ENCODE results near the gene PLCB1.
"Not testable (repeated sequence)": the region's sequence is repeated elsewhere in the genome, so short reads cannot be mapped to it uniquely, and the experiment has no call there.

Gene PLCB1

DNA sequence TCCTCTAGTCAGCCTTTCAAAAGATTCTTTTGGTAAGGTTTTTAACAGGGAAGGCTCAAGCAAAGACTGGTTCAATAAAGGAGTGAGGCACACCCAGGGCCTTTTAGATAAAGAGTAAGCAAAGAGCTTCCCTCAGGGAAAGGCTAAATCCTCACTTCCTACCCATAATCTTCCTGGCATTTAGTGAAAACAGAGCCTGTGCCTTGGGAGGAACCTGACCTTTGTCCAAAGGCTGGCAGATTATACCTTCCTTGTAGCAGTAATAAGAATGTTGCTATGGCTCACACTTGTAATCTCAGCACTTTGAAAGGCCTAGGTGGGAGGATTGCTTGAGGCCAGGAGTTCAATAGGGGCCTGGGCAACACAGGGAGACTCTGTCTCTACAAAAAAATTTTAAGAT lies 656.8 kb downstream of the PLCB1 start:
- DNase-seq (ENCODE audit: low read depth, low spot score): no peak
- no peak overlapping the region for H3K4me3 ChIP-seq (ENCODE audit: low read length)

DNA sequence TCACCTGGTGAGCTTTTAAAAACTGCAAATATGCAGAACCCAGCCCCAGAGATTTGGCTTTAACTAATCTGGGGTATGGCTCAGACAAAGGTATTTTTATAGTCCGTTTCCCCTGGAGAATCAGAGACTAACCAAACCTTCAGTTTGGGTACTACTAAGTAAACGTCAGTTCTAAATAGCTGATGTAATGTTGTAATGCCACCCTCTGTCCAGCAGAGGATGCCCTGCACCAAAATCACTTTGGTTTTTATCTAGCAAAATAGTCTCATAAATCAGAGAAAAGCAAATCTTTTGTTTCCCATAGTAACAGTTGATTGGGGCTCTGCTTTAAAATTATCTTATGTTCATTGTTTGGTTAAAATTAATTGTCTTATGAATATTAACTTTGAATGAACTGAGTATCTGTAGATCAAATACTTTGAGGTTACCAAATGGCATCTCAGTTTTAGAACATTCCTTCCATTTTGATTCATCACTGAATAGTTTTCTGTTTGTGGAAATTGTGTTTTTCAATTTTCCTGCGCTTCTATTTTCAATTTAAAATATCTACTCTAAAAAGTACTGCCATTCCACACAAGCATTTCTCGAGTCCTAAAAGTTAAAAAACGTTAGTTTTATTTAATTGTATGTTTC lies 658.5 kb downstream of the PLCB1 start:
- H3K4me3 ChIP-seq (ENCODE audit: low read length): no peak overlapping the region
- DNase-seq (ENCODE audit: low read depth, low spot score): peak; percentile 38

GRCh38 chr20:8795404-8795803 lies 663.3 kb downstream of the PLCB1 start:
- DNase-seq (ENCODE audit: low read depth, low spot score): no peak
- H3K4me3 ChIP-seq (ENCODE audit: low read length): no peak overlapping the region

DNA sequence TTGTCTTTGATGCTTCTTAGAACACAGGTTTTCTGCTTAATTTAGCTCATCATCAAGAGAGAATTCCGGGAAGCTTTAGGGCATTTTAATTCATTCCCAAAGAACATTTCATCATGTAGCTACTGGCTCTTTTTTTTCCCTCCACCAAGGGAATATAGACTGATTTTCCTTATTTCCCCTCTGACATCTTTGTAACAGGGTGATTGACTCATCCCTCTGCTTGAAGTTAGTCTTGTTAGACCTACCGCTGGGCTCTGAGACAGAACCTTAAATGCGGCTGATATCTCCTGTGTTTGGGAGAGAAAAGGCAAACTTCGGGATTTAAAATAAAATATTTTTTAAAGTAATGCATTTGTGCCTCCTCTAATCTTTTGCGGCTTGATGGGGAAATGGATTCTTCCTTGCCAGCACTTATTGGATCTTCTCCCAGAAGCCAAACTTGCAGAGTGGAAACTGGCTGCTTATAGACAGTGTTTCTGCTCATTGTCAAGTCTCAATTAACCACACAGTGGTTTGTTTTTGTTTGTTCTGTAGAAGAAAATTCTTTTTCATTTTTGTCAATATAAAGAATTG lies 664.1 kb downstream of the PLCB1 start:
- DNase-seq (ENCODE audit: low read depth, low spot score): no peak
- no peak overlapping the region for H3K4me3 ChIP-seq (ENCODE audit: low read length)

- no peak overlapping the region for H3K4me3 ChIP-seq (ENCODE audit: low read length)
- no peak for DNase-seq (ENCODE audit: low read depth, low spot score)
These were observed 666.4 kb downstream of the PLCB1 start for GRCh38 chr20:8798505-8798904.

GRCh38 chr20:8800089-8800488 lies 668.0 kb downstream of the PLCB1 start:
- H3K4me3 ChIP-seq (ENCODE audit: low read length): no peak overlapping the region
- DNase-seq (ENCODE audit: low read depth, low spot score): no peak

GRCh38 chr20:8801686-8802085 lies 669.6 kb downstream of the PLCB1 start:
- H3K4me3 ChIP-seq (ENCODE audit: low read length): no peak overlapping the region

GRCh38 chr20:8803065-8803464 lies 671.0 kb downstream of the PLCB1 start:
- DNase-seq (ENCODE audit: low read depth, low spot score): no peak
- H3K4me3 ChIP-seq (ENCODE audit: low read length): no peak overlapping the region

More at GRCh38 chr20:8801686-8802085, 669.6 kb downstream of the PLCB1 start:
- DNase-seq (ENCODE audit: low read depth, low spot score): no peak

DNA sequence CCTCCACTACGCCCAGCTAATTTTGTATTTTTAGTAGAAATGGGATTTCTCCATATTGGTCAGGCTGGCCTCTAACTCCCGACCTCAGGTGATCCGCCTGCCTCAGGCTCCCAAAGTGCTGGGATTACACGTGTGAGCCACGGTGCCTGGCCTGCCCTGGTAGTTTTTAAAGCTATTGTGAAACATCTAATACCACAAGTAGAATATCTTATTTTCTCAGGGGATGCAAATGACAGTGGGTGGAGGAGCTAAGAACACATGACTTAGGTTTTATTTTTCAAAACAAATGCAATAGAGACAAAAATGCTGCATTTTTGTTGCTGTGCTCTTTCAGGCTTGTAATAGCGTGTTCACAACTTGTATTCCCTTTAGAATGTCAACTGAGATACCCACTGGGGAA lies 671.9 kb downstream of the PLCB1 start:
- no peak for DNase-seq (ENCODE audit: low read depth, low spot score)
- H3K4me3 ChIP-seq (ENCODE audit: low read length): no peak overlapping the region

- no peak overlapping the region for H3K4me3 ChIP-seq (ENCODE audit: low read length)
- no peak for DNase-seq (ENCODE audit: low read depth, low spot score)
These were observed 673.8 kb downstream of the PLCB1 start for GRCh38 chr20:8805737-8806442.

DNA sequence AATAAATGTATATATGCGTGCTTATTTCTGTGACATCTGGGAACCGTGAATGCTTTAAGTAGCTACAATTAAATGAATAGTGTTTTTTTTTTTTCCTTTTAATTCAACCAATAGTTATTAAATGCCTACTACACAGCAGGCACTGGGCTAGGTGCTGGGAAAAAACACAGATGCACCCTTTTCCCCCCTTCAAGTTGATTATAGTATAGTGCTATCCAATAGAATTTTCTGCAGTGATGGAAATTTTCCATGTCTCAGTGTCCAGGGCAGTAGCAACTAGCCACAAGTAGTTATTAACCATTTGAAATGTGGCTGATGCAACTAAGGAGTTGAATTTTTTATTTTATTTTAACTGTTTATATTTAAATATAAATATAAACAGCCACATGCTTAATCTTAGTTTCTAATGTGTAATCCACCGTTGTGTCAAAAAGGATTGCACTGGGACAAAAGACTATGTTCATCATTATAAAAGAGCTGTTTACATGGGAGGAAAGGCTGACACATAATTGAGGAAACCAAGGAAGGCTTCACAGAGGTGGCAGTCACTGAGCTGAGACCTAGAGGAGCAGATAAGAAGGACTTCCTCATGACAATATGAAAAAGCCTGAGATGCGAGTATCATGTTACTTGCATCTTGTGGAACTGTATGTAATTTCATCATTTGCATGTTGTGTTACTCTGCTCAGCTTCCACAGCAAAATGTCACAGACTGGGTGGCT lies 675.6 kb downstream of the PLCB1 start:
- no peak for DNase-seq (ENCODE audit: low read depth, low spot score)
- H3K4me3 ChIP-seq (ENCODE audit: low read length): no peak overlapping the region

DNA sequence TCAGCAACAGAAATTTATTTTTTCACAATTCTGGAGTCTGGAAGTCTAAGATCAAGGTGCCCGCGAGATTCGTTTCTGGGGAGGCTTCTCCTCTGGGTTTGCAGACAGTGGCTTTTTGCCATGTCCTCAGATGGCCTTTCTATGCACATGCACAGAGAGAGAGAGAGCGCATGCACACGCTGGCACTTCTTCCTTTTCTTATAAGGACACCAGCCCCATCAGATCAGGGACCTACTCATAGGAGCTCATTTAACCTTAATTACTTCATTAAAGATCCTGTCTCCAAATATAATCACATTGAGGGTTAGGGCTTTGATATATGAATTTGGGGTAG lies 676.1 kb downstream of the PLCB1 start:
- H3K4me3 ChIP-seq (ENCODE audit: low read length): no peak overlapping the region
- DNase-seq (ENCODE audit: low read depth, low spot score): no peak

DNA sequence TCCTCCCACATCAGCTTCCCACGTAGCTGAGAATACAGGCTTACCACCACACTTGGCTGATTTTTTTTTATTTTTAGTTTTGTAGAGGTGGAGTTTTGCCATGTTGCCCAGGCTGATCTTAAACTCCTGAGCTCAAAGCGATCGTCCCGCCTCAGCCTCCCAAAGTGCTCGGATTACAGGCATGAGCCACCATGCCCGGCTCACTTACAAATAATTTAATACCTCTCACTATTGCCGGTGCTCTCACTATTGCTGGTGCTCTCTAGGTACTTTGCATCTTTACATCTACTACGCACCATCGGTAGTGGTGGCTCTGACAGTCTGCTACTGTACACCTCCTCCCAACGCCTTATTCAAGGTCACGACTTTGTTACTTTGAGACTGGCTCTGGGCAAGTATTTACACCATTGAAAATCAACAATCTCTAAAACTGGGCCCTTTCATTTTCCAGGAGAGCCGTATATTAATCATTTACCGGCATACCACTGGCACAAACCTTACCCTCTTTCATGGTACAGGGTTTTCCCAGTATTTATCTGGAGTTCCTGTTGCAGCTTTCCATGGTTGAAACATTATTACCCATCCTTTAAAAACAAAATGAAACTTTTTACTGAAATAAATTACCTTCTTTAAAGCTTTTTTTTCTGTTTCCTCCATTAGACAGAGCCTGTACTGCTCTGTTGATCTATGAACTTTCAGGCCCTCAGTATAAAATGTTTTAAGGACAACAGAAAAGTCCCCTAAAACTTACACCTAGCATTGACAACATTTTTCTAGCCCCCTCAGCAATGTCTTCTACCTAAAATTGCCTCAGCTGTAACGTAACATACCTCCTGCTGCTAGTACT lies 677.3 kb downstream of the PLCB1 start:
- no peak overlapping the region for H3K4me3 ChIP-seq (ENCODE audit: low read length)
- DNase-seq (ENCODE audit: low read depth, low spot score): no peak

DNA sequence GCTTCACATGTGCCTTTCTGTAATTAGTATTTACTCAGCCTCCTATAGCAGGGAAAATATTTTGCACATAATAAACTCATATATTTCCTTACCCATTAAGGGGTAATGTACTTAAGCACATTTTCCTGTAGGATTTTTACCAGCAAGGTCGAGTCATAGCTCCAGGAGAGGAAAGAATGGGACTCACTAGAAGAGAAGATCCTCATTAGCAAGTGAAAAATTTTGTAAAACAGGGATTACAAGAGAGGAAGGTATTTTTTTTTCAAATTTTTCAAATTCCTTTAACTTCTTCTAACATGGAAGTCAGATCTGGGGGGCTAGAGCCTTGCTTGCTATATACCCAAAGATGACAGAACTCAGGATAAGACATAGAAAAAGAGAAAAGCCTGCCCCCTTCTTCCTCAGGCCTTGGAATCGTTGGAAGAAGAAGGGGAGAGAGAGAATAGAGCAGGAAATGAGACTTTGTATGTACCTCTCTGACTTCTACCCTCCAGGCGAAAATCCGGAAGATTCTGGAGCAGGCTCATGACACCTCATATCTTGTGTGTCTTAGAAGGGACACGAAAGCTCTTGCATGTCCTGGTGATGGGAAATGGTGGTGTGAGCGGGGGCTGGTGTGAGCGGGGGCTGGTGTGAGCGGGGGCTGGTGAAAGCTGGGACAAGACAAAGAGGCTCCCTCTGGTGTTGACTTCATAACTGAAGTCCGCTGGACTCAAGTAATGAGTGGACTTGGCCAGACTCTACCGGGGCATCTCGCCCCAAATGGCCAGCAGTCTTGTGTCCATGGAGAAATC lies 679.9 kb downstream of the PLCB1 start:
- no peak overlapping the region for H3K4me3 ChIP-seq (ENCODE audit: low read length)
- no peak for DNase-seq (ENCODE audit: low read depth, low spot score)

- no peak for DNase-seq (ENCODE audit: low read depth, low spot score)
- no peak overlapping the region for H3K4me3 ChIP-seq (ENCODE audit: low read length)
These were observed 680.8 kb downstream of the PLCB1 start for GRCh38 chr20:8812817-8813216.

DNA sequence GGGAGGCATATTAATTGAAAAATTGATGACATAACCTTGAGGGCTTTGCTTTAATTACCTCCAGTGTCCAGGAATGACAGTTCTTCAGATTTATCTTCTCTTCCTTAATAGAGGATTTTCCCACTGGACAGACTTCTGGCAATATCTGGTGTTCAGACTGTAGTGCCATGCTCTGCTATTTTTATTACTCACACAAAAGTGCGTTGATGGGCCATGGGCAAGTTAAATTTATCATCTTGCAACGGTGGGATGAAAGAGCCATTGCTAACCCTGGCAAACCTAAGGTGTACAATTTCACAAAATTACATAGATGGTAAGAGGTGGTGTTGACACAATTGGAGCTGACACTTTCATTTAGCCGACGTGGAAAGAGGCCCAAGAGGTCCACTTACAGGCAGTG lies 683.1 kb downstream of the PLCB1 start:
- DNase-seq (ENCODE audit: low read depth, low spot score): no peak
- H3K4me3 ChIP-seq (ENCODE audit: low read length): no peak overlapping the region

DNA sequence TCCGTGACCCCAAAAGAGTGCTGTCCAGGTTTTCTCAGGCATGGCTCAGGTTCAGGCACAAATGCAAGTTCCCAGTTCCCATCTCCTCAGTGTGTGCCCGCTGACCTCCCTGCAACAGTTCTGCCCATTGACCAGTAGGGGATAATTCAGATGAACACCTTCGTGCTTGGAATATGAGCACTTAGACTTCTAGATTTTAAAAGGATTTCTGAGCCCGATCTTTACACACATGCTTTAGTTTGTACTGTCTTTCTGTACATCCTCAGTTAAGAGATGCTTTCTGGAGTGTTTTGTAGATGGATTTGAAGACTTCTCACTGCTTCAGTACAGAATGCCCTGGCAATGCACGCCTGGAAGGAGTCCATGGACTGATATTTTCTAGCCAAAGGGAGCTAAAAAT lies 697.2 kb downstream of the PLCB1 start:
- H3K4me3 ChIP-seq (ENCODE audit: low read length): no peak overlapping the region
- DNase-seq (ENCODE audit: low read depth, low spot score): no peak

- DNase-seq (ENCODE audit: low read depth, low spot score): not testable (repeated sequence)
These were observed 702.2 kb downstream of the PLCB1 start for GRCh38 chr20:8834294-8834693.

DNA sequence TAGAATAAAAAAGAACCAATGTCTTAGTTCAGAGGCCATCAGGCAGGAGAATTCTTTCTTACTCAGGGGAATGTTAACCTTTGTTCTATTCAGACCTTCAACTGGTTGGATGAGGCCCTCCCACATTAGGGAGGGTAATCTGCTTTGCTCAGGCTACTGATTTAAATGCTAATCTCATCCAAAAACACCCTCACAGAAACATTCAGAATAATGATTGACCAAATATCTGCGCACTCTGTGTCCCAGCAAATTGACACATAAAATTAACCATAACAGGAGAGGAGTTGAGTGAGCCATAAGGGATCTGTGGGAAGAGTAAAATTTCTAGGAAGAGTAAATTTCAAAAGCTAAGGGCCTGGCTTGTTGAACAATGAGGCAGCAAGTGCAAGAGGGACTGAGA lies 702.8 kb downstream of the PLCB1 start:
- no peak for DNase-seq (ENCODE audit: low read depth, low spot score)
- H3K4me3 ChIP-seq (ENCODE audit: low read length): no peak overlapping the region

More at GRCh38 chr20:8834294-8834693, 702.2 kb downstream of the PLCB1 start:
- H3K4me3 ChIP-seq (ENCODE audit: low read length): not testable (repeated sequence)

Measured in Jurkat, Clone E6-1 (cell line).